Caco-2 (cell line): Measurements from ENCODE around the gene AAMDC. TPM values are rescaled to one million over a fixed set of nuclear protein-coding genes. Genes with fewer than 3 reads are reported as not detected.

Source experiments
- BruUV-seq: library from RNA; stranded (reverse); fragments of 400-500 nt; replicated peaks from 2 replicates; lab custom pipeline; 2021; lab: Mats Ljungman, UMichigan
- CTCF ChIA-PET: fragments of 300-600 bp; sonication (Branson Sonifier 250); formaldehyde crosslinking; loops from one replicate; lab custom pipeline; 2022; ENCODE audit warnings: antibody characterized with exemption; lab: Charles Lee
- POLR2A ChIA-PET: fragments of 300-600 bp; sonication (Branson Sonifier 250); formaldehyde crosslinking; loops from one replicate; lab custom pipeline; 2022; ENCODE audit warnings: antibody characterized with exemption; lab: Charles Lee
- DNase-seq, 2 experiments: peaks; one replicate each; pipeline versions ENCODE4 v3.0.0 to v3.0.0-alpha.2; 2020 to 2022
- H3K27me3 ChIP-seq: replicated peaks from 2 replicates; pipeline ENCODE4 v1.6.0; 2011; ENCODE audit warnings: low read length; ENCODE audit not compliant: control insufficient read depth, insufficient read depth
- H3K36me3 ChIP-seq: 2 replicates; pipeline ENCODE4 v1.5.1; 2011; ENCODE audit warnings: low read length; ENCODE audit not compliant: control insufficient read depth, insufficient read depth
- H3K4me1 ChIP-seq: fragments of 250-450 bp; sonication (Bioruptor Pico); 2 replicates; pipeline ENCODE4 v1.5.1; 2020; ENCODE audit warnings: mild to moderate bottlenecking
- H3K4me3 ChIP-seq: 2 replicates; pipeline ENCODE4 v1.5.1; 2011; ENCODE audit warnings: low read depth, mild to moderate bottlenecking, control low read depth, low read length
- H3K9me3 ChIP-seq: fragments of 250-450 bp; sonication (Bioruptor Pico); 2 replicates; pipeline ENCODE4 v1.5.1; 2020; ENCODE audit warnings: mild to moderate bottlenecking, moderate library complexity
- H3K27ac Mint-ChIP-seq: one replicate; pipeline ENCODE4 v1.8.0; 2022; ENCODE audit warnings: mixed read lengths; ENCODE audit not compliant: unreplicated experiment
- H3K27me3 Mint-ChIP-seq: one replicate; pipeline ENCODE4 v1.8.0; 2022; ENCODE audit warnings: mixed read lengths; ENCODE audit not compliant: insufficient read depth, unreplicated experiment
- H3K36me3 Mint-ChIP-seq: one replicate; pipeline ENCODE4 v1.8.0; 2022; ENCODE audit warnings: mild to moderate bottlenecking, mixed read lengths; ENCODE audit not compliant: insufficient read depth, unreplicated experiment
- H3K4me1 Mint-ChIP-seq: one replicate; pipeline ENCODE4 v1.8.0; 2022; ENCODE audit warnings: low read depth, mixed read lengths; ENCODE audit not compliant: unreplicated experiment
- H3K4me3 Mint-ChIP-seq: one replicate; pipeline ENCODE4 v1.8.0; 2022; ENCODE audit warnings: mild to moderate bottlenecking, moderate library complexity, mixed read lengths; ENCODE audit not compliant: unreplicated experiment
- H3K9me3 Mint-ChIP-seq: one replicate; pipeline ENCODE4 v1.8.0; 2022; ENCODE audit warnings: mixed read lengths; ENCODE audit not compliant: unreplicated experiment
- CTCF ChIP-seq, 2 experiments: fragments of 200-600 bp in 1 of 2; IDR thresholded peaks; 1 replicate in 1 of 2; 2 replicates in 1 of 2; pipeline versions ENCODE4 v1.5.1 to v1.8.0; 2011 to 2022; ENCODE audit warnings: antibody characterized with exemption in 1 of 2, control low read depth in 1 of 2, inconsistent platforms in 1 of 2, low read depth in 1 of 2, low read length in 1 of 2, mild to moderate bottlenecking in 1 of 2, moderate library complexity in 1 of 2; ENCODE audit not compliant: insufficient read depth in 1 of 2, severe bottlenecking in 1 of 2, unreplicated experiment in 1 of 2
- intact Hi-C: fragments of 100-400 bp; cut with micrococcal nuclease; formaldehyde crosslinking; loops from one replicate; pipeline ENCODE4 v1.10.0; 2022; ENCODE audit not compliant: unreplicated experiment
- total RNA-seq: library from RNA; stranded (reverse); gene quantifications from 2 replicates; pipeline ENCODE4 v1.2.3, GENCODE V29; 2022

AAMDC gene
- total RNA-seq, 1 experiment from 2014 or later, result 89.7 TPM

- Mint-ChIP-seq H3K27ac (no peak overlapping the region), H3K4me1 (no peaks in the 10 kb centered on the region), H3K9me3 (no peaks in the 10 kb centered on the region), H3K36me3 (peaks cover 53% of the 10 kb centered on the region), H3K27me3 (no peaks in the 10 kb centered on the region), H3K4me3 (no peak overlapping the region)
- no peak for DNase-seq
- H3K9me3 ChIP-seq, result no peaks in the 10 kb centered on the region
- POLR2A ChIA-PET, result no interaction called here
- CTCF ChIA-PET, result no interaction called here
- H3K4me1 ChIP-seq, result no peaks in the 10 kb centered on the region
- no peaks in the 10 kb centered on the region for H3K27me3 ChIP-seq
- peaks cover 5% of the 10 kb centered on the region for H3K36me3 ChIP-seq
- no peak for TF ChIP-seq CTCF (IDR thresholded peaks at IDR 0.05; ENCODE audit: insufficient read depth in 1 of 2, low read depth in 1 of 2, low read length in 1 of 2, severe bottlenecking in 1 of 2, unreplicated experiment in 1 of 2)
- intact Hi-C loops, result loop anchor here (5.0 to 10.0 kb wide), 2 partner anchors 104 to 123 kb away; no protein-coding TSS in a partner anchor
- BruUV-seq, result no TSS peak
- no peak overlapping the region for H3K4me3 ChIP-seq
Measured at GRCh38 chr11:77879218-77879617, 58.3 kb downstream of the AAMDC start.

- H3K9me3 ChIP-seq, result no peaks in the 10 kb centered on the region
- Mint-ChIP-seq H3K36me3 (peaks cover 70% of the 10 kb centered on the region), H3K4me3 (no peak overlapping the region), H3K4me1 (no peaks in the 10 kb centered on the region), H3K9me3 (no peaks in the 10 kb centered on the region), H3K27ac (no peak overlapping the region), H3K27me3 (no peaks in the 10 kb centered on the region)
- intact Hi-C loops, result no loop called here
- CTCF ChIA-PET, result no interaction called here
- DNase-seq, result no peak
- H3K36me3 ChIP-seq, result peaks cover 6% of the 10 kb centered on the region
- no peaks in the 10 kb centered on the region for H3K4me1 ChIP-seq
- BruUV-seq, result no TSS peak
- POLR2A ChIA-PET, result no interaction called here
- H3K4me3 ChIP-seq, result no peak overlapping the region
- TF ChIP-seq CTCF (IDR thresholded peaks at IDR 0.05; ENCODE audit: insufficient read depth in 1 of 2, low read depth in 1 of 2, low read length in 1 of 2, severe bottlenecking in 1 of 2, unreplicated experiment in 1 of 2), result no peak
- H3K27me3 ChIP-seq, result no peaks in the 10 kb centered on the region
Measured at GRCh38 chr11:77882396-77882795, 61.5 kb downstream of the AAMDC start.

GRCh38 chr11:77883775-77884174 is 62.8 kb downstream of the AAMDC start:
- H3K9me3 Mint-ChIP-seq, result no peaks in the 10 kb centered on the region
- no peak overlapping the region for H3K4me3 Mint-ChIP-seq
- ChIA-PET POLR2A (no interaction called here), CTCF (no interaction called here)
- Histone ChIP-seq H3K4me3 (no peak overlapping the region), H3K36me3 (peaks cover 5% of the 10 kb centered on the region), H3K9me3 (no peaks in the 10 kb centered on the region), H3K27me3 (no peaks in the 10 kb centered on the region), H3K4me1 (no peaks in the 10 kb centered on the region)
- H3K4me1 Mint-ChIP-seq, result no peaks in the 10 kb centered on the region
- no peaks in the 10 kb centered on the region for H3K27me3 Mint-ChIP-seq
- H3K36me3 Mint-ChIP-seq, result peaks cover 73% of the 10 kb centered on the region
- intact Hi-C loops, result no loop called here
- H3K27ac Mint-ChIP-seq, result peak overlapping the region; percentile 36
- DNase-seq, result no peak
- TF ChIP-seq CTCF (IDR thresholded peaks at IDR 0.05; ENCODE audit: insufficient read depth in 1 of 2, low read depth in 1 of 2, low read length in 1 of 2, severe bottlenecking in 1 of 2, unreplicated experiment in 1 of 2), result no peak
- BruUV-seq, result no TSS peak
